GM06990 (cell line): ENCODE results near the gene TTLL10.

Source experiments
- DNase-seq: peaks from one replicate; pipeline ENCODE4 v3.0.0-alpha.2; 2011; ENCODE audit not compliant: insufficient read length; ENCODE audit errors: extremely low read depth
- H3K27me3 ChIP-seq: replicated peaks from 2 replicates; pipeline ENCODE4 v1.6.0; 2011; ENCODE audit warnings: low read length; ENCODE audit not compliant: control insufficient read depth, insufficient read depth
- H3K36me3 ChIP-seq: 2 replicates; pipeline ENCODE4 v1.5.1; 2011; ENCODE audit warnings: low read length; ENCODE audit not compliant: control insufficient read depth, insufficient read depth
- H3K4me3 ChIP-seq: replicated peaks from 2 replicates; pipeline ENCODE4 v1.5.1; 2011; ENCODE audit warnings: low read depth, mild to moderate bottlenecking, control low read depth, low read length
- CTCF ChIP-seq: IDR thresholded peaks from 2 replicates; pipeline ENCODE4 v1.5.1; 2011; ENCODE audit warnings: low read length, control low read depth, mild to moderate bottlenecking, inconsistent platforms; ENCODE audit not compliant: insufficient read depth, poor library complexity, severe bottlenecking

TTLL10 gene

GRCh38 chr1:1128454-1129139 lies 45.1 kb upstream of the TTLL10 start:
- H3K36me3 ChIP-seq = no peaks in the 10 kb centered on the region
- DNase-seq = no peak
- no peaks in the 10 kb centered on the region; the same call in 1 of the 2 replicates for H3K27me3 ChIP-seq
- no peak for TF ChIP-seq CTCF
- H3K4me3 ChIP-seq = no peak overlapping the region

- DNase-seq = no peak
- Histone ChIP-seq H3K4me3 (no peak overlapping the region), H3K27me3 (no peaks in the 10 kb centered on the region; the same call in 1 of the 2 replicates), H3K36me3 (no peaks in the 10 kb centered on the region)
- no peak for TF ChIP-seq CTCF
Observed at GRCh38 chr1:1129381-1129821, 44.3 kb upstream of the TTLL10 start.

GRCh38 chr1:1130206-1131120 lies 43.2 kb upstream of the TTLL10 start:
- no peak for TF ChIP-seq CTCF
- H3K27me3 ChIP-seq = no peaks in the 10 kb centered on the region; the same call in 1 of the 2 replicates
- no peak overlapping the region for H3K4me3 ChIP-seq
- DNase-seq = no peak
- H3K36me3 ChIP-seq = no peaks in the 10 kb centered on the region

- no peak for DNase-seq
- H3K4me3 ChIP-seq = no peak overlapping the region
- no peaks in the 10 kb centered on the region for H3K36me3 ChIP-seq
- no peak for TF ChIP-seq CTCF
- H3K27me3 ChIP-seq = no peaks in the 10 kb centered on the region
Observed at GRCh38 chr1:1132042-1132950, 41.4 kb upstream of the TTLL10 start.

- no peak for DNase-seq
- Histone ChIP-seq H3K36me3 (no peaks in the 10 kb centered on the region), H3K27me3 (no peaks in the 10 kb centered on the region), H3K4me3 (no peak overlapping the region)
- TF ChIP-seq CTCF = no peak
Observed at GRCh38 chr1:1132956-1133750, 40.5 kb upstream of the TTLL10 start.
